Occipital lobe (tissue), 2 donors: ENCODE data around the gene TRIM8. TPM values are rescaled to one million over a fixed set of nuclear protein-coding genes. Genes with fewer than 3 reads are reported as not detected.
"Not testable (repeated sequence)": the region's sequence is repeated elsewhere in the genome, so short reads cannot be mapped to it uniquely, and the experiment has no call there.

Source experiments
- DNase-seq: peaks from one replicate; lab custom pipeline; 2025; lab: John Stamatoyannopoulos, UW
- total RNA-seq: library from RNA; depleted of rRNA; stranded (reverse); fragments of >200 nt; gene quantifications from one replicate; pipeline ENCODE4 v1.2.3, GENCODE V29; 2014

The TRIM8 gene
- total RNA-seq, 1 donor from 2014 or later: 23.4 TPM

DNA sequence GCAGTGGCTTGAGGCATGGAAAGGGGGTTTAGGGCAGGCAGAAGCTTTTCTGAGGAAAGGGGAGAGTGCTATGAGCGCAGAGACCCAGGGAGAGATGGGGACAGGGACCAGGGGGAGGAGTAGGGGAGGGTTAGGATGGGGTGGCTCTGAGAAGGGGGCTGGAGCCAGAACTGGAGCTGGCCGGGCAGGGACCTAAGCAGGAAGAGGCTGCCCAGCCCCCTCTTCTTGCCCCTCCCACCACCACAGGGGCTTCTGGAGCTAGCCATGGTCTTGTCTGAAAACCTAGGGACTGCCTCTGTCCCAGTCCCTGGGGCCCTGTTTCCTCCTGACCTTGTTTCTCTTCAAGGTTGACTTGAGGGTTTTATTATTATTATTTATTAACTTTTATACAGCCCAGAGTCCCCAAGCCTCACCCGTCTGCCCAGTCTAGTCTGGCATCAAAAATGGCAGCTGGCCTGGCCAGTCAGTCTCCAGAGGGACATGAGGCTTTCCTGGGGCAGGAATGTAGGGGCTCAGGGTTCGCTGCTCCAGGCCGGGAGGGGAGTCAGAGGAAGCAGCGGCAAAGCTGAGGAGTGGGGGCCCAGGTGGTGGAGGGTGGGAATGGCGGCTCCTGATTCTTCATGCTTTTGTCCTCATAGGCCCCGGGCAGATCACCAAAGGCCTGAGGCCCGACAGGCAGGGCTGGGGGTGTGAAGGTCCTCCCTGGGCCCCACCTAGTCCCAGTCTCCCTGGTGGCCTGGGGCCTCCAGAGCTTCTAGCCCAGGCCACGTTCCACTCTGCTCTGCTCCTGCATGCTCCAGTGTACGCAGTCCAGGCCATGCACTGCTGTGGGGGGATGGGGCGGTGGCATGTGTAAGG, 5.7 kb downstream of the TRIM8 start:
- no peak for DNase-seq

- no peak for DNase-seq
These were observed 6.6 kb downstream of the TRIM8 start for GRCh38 chr10:102650655-102651454.

- no peak for DNase-seq
These were observed 7.3 kb downstream of the TRIM8 start for GRCh38 chr10:102651455-102652169.

- DNase-seq: no peak
These were observed 8.1 kb downstream of the TRIM8 start for GRCh38 chr10:102652170-102652916.

- DNase-seq: no peak
These were observed 8.8 kb downstream of the TRIM8 start for GRCh38 chr10:102653060-102653459.

DNA sequence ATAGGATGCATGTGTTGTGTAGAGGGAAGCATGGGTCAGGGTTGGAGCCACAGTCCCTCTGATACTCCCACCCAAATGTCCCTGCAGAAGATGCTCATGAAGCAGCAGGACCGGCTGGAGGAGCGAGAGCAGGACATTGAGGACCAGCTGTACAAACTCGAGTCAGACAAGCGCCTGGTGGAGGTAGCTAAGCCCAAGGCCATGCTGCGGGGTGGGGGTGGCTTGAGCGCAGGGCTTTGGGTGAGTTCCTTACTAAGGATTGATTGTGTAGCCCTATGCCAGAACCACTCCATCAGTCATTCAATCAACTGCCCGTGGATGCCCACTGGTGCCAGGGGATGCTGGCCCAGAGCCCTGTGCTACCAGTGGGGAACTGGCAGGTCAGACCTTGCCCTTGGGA, 10.3 kb downstream of the TRIM8 start:
- no peak for DNase-seq

DNA sequence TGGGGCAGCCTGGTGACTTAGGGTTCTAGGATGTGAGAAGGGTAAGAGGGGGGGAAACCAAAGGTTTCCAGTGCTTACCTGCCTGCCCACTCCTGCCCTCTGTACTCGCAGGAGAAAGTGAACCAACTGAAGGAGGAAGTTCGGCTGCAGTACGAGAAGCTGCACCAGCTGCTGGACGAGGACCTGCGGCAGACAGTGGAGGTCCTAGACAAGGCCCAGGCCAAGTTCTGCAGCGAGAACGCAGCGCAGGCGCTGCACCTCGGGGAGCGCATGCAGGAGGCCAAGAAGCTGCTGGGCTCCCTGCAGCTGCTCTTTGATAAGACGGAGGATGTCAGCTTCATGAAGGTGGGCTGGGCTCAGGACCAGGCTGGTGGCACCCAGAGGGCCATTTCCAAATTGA, 10.7 kb downstream of the TRIM8 start:
- no peak for DNase-seq

GRCh38 chr10:102656026-102656425, 11.7 kb downstream of the TRIM8 start:
- DNase-seq: no peak

DNA sequence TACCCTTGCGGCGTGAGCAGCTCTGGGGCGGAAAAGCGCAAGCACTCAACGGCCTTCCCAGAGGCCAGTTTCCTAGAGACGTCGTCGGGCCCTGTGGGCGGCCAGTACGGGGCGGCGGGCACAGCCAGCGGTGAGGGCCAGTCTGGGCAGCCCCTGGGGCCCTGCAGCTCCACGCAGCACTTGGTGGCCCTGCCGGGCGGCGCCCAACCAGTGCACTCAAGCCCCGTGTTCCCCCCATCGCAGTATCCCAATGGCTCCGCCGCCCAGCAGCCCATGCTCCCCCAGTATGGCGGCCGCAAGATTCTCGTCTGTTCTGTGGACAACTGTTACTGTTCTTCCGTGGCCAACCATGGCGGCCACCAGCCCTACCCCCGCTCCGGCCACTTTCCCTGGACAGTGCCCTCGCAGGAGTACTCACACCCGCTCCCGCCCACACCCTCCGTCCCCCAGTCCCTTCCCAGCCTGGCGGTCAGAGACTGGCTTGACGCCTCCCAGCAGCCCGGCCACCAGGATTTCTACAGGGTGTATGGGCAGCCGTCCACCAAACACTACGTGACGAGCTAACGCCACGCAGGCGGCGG, 12.6 kb downstream of the TRIM8 start:
- DNase-seq: no peak

- no peak for DNase-seq
These were observed 13.2 kb downstream of the TRIM8 start for GRCh38 chr10:102657451-102657850.

- no peak for DNase-seq
These were observed 13.9 kb downstream of the TRIM8 start for GRCh38 chr10:102657984-102658724.

- DNase-seq: no peak
These were observed 14.5 kb downstream of the TRIM8 start for GRCh38 chr10:102658802-102659201.

- DNase-seq: peak; percentile 33
These were observed 16.8 kb downstream of the TRIM8 start for GRCh38 chr10:102660888-102661657.

DNA sequence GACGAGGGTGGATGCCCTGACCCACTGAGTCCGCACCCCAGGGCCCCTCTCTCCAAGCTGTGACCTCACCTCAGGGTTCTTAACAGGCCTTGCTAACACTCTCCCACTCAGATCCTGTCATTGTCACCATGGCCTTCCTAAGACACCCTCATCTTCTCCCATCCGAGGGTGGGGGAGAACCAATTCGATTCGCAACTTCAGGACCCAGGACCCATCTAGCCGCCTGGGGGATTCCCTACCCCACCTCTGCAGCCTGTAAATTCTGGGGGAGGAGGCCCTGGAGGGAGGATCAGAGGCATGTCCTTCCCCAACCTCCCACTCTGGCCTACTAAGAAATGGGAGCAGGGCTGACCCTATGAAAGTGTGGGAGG, 17.4 kb downstream of the TRIM8 start:
- no peak for DNase-seq

GRCh38 chr10:102665904-102666509, 21.7 kb downstream of the TRIM8 start:
- no peak for DNase-seq

GRCh38 chr10:102667411-102667810, 23.1 kb downstream of the TRIM8 start:
- not testable (repeated sequence) for DNase-seq

DNA sequence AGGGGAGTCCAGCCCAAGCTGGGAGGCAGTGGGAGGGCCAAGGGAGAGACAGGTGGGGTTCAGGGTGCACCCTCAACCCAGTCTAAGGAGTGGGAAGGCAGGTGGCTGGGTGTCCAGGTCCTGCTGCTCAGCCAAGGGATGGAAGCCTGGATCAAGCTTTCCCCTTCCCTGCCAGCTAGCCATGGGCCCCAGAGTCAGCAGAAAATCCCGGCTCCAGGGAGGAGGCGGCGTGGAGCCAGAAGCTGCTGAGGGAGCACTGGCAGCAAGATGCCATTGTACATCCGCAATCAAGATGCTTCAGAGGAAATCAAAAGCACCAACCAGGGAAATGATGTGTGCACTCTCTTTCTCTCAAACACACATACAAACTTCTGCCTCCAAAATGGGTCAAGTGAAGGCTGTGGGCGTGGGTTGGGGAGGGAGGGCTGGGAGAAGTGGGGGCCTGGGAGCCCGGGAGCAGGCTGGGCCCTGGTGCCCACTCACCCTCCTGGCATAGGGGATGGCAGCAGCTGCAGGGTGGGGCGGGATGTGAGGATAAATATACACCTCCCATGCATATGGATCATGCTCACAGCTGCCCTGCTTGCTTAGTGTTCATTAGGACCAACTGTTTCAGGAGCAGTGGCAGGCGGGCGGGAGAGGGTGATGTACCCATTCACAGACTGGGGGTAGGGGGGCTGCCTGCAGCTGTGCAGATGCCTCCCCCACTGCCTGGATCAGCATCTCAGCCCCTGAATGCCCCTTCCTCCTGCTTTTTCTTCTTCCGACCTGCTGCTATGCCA, 24.2 kb downstream of the TRIM8 start:
- DNase-seq: peak; percentile 71
